ENCODE data around the gene UBXN11. TPM values are rescaled to one million over a fixed set of nuclear protein-coding genes. Genes with fewer than 3 reads are reported as not detected.

Gene UBXN11
- total RNA-seq, 1 donor from 2014 or later, result 7.1 TPM

GRCh38 chr1:26259005-26259404 is 47.4 kb downstream of the UBXN11 start:
- Histone ChIP-seq H3K27me3 (no peaks in the 10 kb centered on the region), H3K36me3 (peaks cover 0 to 26% of the 10 kb centered on the region in 2 donors), H3K4me1 (no peaks in the 10 kb centered on the region), H3K27ac (no peak overlapping the region), H3K9me3 (no peaks in the 10 kb centered on the region), H3K4me3 (no peak overlapping the region)
- intact Hi-C loops (cut with DNase I), result no loop called here
- TF ChIP-seq POLR2A (IDR thresholded peaks at IDR 0.05), result no peak
- TF ChIP-seq POLR2AphosphoS5 (IDR thresholded peaks at IDR 0.05; ENCODE audit: insufficient read depth in 1 of 2, low read depth in 1 of 2), result no peak
- TF ChIP-seq CTCF (IDR thresholded peaks at IDR 0.05), result no peak
- DNase-seq (ENCODE audit: extremely low spot score in 2 of 2), result no peak

GRCh38 chr1:26257222-26257621 is 49.2 kb downstream of the UBXN11 start:
- peaks cover 0 to 26% of the 10 kb centered on the region in 2 donors for H3K36me3 ChIP-seq
- TF ChIP-seq CTCF (IDR thresholded peaks at IDR 0.05), result no peak
- no peak for TF ChIP-seq POLR2AphosphoS5 (IDR thresholded peaks at IDR 0.05; ENCODE audit: insufficient read depth in 1 of 2, low read depth in 1 of 2)
- no peak for TF ChIP-seq POLR2A (IDR thresholded peaks at IDR 0.05)
- intact Hi-C loops (cut with DNase I), result no loop called here

GRCh38 chr1:26254404-26254803 is 52.0 kb downstream of the UBXN11 start:
- no peak for DNase-seq (ENCODE audit: extremely low spot score in 2 of 2)
- Histone ChIP-seq H3K27ac (no peak overlapping the region), H3K36me3 (peaks cover 0 to 12% of the 10 kb centered on the region in 2 donors), H3K4me1 (no peaks in the 10 kb centered on the region), H3K27me3 (no peaks in the 10 kb centered on the region), H3K9me3 (no peaks in the 10 kb centered on the region), H3K4me3 (no peak overlapping the region)
- intact Hi-C loops (cut with DNase I), result no loop called here
- no peak for TF ChIP-seq CTCF (IDR thresholded peaks at IDR 0.05)
- TF ChIP-seq POLR2A (IDR thresholded peaks at IDR 0.05), result no peak
- no peak for TF ChIP-seq POLR2AphosphoS5 (IDR thresholded peaks at IDR 0.05; ENCODE audit: insufficient read depth in 1 of 2, low read depth in 1 of 2)

More at GRCh38 chr1:26257222-26257621, 49.2 kb downstream of the UBXN11 start:
- Histone ChIP-seq H3K27ac (no peak overlapping the region), H3K27me3 (no peaks in the 10 kb centered on the region), H3K4me3 (no peak overlapping the region), H3K4me1 (no peaks in the 10 kb centered on the region), H3K9me3 (no peaks in the 10 kb centered on the region)
- DNase-seq (ENCODE audit: extremely low spot score in 2 of 2), result no peak

- H3K4me3 ChIP-seq, result no peak overlapping the region
- H3K4me1 ChIP-seq, result no peaks in the 10 kb centered on the region
- H3K9me3 ChIP-seq, result no peaks in the 10 kb centered on the region
- no peak for TF ChIP-seq POLR2AphosphoS5 (IDR thresholded peaks at IDR 0.05; ENCODE audit: insufficient read depth in 1 of 2, low read depth in 1 of 2)
- no peak for TF ChIP-seq CTCF (IDR thresholded peaks at IDR 0.05)
- TF ChIP-seq POLR2A (IDR thresholded peaks at IDR 0.05), result no peak
- H3K27ac ChIP-seq, result no peak overlapping the region
- intact Hi-C loops (cut with DNase I), result loop anchor here (1.0 kb wide), 1 partner anchor 22 kb away; no protein-coding TSS in a partner anchor
- no peak for DNase-seq (ENCODE audit: extremely low spot score in 2 of 2)
- peaks cover 0 to 1% of the 10 kb centered on the region in 2 donors for H3K36me3 ChIP-seq
- H3K27me3 ChIP-seq, result no peaks in the 10 kb centered on the region
These were observed 53.7 kb downstream of the UBXN11 start for GRCh38 chr1:26252718-26253117.

- TF ChIP-seq CTCF (IDR thresholded peaks at IDR 0.05) (no peak), POLR2AphosphoS5 (IDR thresholded peaks at IDR 0.05; ENCODE audit: insufficient read depth in 1 of 2, low read depth in 1 of 2) (no peak), POLR2A (IDR thresholded peaks at IDR 0.05) (no peak)
- Histone ChIP-seq H3K36me3 (peaks cover 0 to 1% of the 10 kb centered on the region in 2 donors), H3K4me3 (no peak overlapping the region)
These were observed 66.5 kb downstream of the UBXN11 start for GRCh38 chr1:26239936-26240335.

More at GRCh38 chr1:26239936-26240335, 66.5 kb downstream of the UBXN11 start:
- Histone ChIP-seq H3K4me1 (peaks cover 3% of the 10 kb centered on the region), H3K27me3 (no peaks in the 10 kb centered on the region), H3K9me3 (no peaks in the 10 kb centered on the region), H3K27ac (no peak overlapping the region)
- no peak for DNase-seq (ENCODE audit: extremely low spot score in 2 of 2)
- intact Hi-C loops (cut with DNase I), result no loop called here
